Kidney (tissue), 14 donors: ENCODE measurements around the gene SMURF1. TPM values are rescaled to one million over a fixed set of nuclear protein-coding genes. Genes with fewer than 3 reads are reported as not detected.

Experiments used
- DNase-seq, 5 donors: peaks; one replicate each; pipeline ENCODE4 v3.0.0-alpha.2; 2013 to 2020
- FAIRE-seq: peaks from 2 replicates; lab custom pipeline; 2012; peaks lifted over from hg19 to GRCh38; lab: Jason Lieb, UNC
- H3K27ac ChIP-seq, 2 donors: one replicate each; pipeline ENCODE4 v1.7.0; 2013; ENCODE audit warnings: low read depth in 2 of 2, low read length in 2 of 2, inconsistent platforms in 1 of 2
- H3K27me3 ChIP-seq: one replicate; pipeline ENCODE4 v1.7.1; 2013; ENCODE audit warnings: low read length, inconsistent platforms; ENCODE audit not compliant: control insufficient read depth, insufficient read depth
- H3K36me3 ChIP-seq, 3 donors: one replicate each; pipeline versions ENCODE4 v1.7.0 to v1.7.1; 2013; ENCODE audit warnings: low read length in 3 of 3, control low read depth in 1 of 3, inconsistent platforms in 1 of 3; ENCODE audit not compliant: insufficient read depth in 3 of 3, control insufficient read depth in 2 of 3
- H3K4me1 ChIP-seq, 3 donors: one replicate each; pipeline versions ENCODE4 v1.7.0 to v1.7.1; 2013; ENCODE audit warnings: low read length in 3 of 3, inconsistent platforms in 1 of 3, low read depth in 1 of 3; ENCODE audit not compliant: control insufficient read depth in 2 of 3, insufficient read depth in 2 of 3
- H3K4me3 ChIP-seq, 3 donors: one replicate each; pipeline versions ENCODE4 v1.7.0 to v1.8.1; 2013; ENCODE audit warnings: low read length in 3 of 3, control low read depth in 1 of 3, inconsistent platforms in 1 of 3
- H3K9ac ChIP-seq, 3 donors: one replicate each; pipeline versions ENCODE4 v1.7.0 to v1.7.1; 2013; ENCODE audit warnings: low read length in 3 of 3, control low read depth in 1 of 3, inconsistent platforms in 1 of 3
- H3K9me3 ChIP-seq, 3 donors: one replicate each; pipeline versions ENCODE4 v1.7.0 to v1.7.1; 2013; ENCODE audit warnings: low read length in 3 of 3, control low read depth in 1 of 3, inconsistent platforms in 1 of 3; ENCODE audit not compliant: control insufficient read depth in 2 of 3, insufficient read depth in 1 of 3
- intact Hi-C: fragments of 100-400 bp; cut with DNase I; formaldehyde crosslinking; loops from one replicate; pipeline ENCODE4 v1.11.1; 2022
- polyA plus RNA-seq: library from polyadenylated mRNA; stranded (reverse); fragments of 350-450 nt; fragmentation: Illumina TruSeq; extraction: RNeasy Lipid Tissue Mini Kit (QIAGEN cat#74804); gene quantifications from one replicate; pipeline ENCODE4 v1.2.3, GENCODE V29; 2014; ENCODE audit warnings: low read depth, low replicate concordance; ENCODE audit not compliant: insufficient read depth
- total RNA-seq: library from RNA; stranded (reverse); fragmentation: NEBNext Ultra II Directional; extraction: Animal tissue kit (Norgen Biotek cat#: 25700); gene quantifications from one replicate; pipeline ENCODE4 v1.2.1, GENCODE V29; 2021
- TF ChIP-seq, protein P1 (sequence below): IDR thresholded peaks from 3 replicates; pipeline ENCODE4 v1.5.1; 2012; ENCODE audit warnings: mild to moderate bottlenecking, moderate library complexity, borderline replicate concordance; ENCODE audit not compliant: insufficient read depth; ENCODE audit errors: extremely low read depth
- donor health status: control.
- donor health status: control.
- donor health status: control.
- donor health status: control.
- donor health status: control.
- donor health status: DM: yes; HTN: yes; CAD: no.
- donor health status: Normal renal cell carcinoma (clear cell type).

Gene SMURF1
- total and polyA plus RNA-seq, 2 donors from 2014 or later, result 6.3 to 29.8 TPM

DNA sequence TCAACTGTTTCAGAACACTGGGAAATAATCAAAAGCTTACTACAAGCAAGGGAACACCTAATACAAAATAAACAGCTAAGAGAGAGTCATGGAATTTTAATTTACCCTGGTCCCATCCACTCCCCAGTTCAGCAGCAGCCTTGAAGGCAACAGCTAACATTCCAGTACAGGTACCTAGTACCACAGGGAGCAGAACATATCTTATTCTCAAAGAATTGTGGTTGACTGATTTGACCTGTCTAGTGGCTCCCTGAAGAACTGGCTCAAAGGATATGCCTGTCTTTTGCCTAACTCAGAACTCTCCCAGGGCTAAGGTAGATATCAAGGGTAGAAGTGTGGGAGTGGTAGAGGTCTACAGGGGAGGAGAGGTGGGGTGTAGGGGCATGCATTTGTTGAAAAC lies 32.3 kb downstream of the SMURF1 start:
- TF ChIP-seq, protein P1, sequence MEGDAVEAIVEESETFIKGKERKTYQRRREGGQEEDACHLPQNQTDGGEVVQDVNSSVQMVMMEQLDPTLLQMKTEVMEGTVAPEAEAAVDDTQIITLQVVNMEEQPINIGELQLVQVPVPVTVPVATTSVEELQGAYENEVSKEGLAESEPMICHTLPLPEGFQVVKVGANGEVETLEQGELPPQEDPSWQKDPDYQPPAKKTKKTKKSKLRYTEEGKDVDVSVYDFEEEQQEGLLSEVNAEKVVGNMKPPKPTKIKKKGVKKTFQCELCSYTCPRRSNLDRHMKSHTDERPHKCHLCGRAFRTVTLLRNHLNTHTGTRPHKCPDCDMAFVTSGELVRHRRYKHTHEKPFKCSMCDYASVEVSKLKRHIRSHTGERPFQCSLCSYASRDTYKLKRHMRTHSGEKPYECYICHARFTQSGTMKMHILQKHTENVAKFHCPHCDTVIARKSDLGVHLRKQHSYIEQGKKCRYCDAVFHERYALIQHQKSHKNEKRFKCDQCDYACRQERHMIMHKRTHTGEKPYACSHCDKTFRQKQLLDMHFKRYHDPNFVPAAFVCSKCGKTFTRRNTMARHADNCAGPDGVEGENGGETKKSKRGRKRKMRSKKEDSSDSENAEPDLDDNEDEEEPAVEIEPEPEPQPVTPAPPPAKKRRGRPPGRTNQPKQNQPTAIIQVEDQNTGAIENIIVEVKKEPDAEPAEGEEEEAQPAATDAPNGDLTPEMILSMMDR, result no peak
- H3K36me3 ChIP-seq, result no peaks in the 10 kb centered on the region
- intact Hi-C loops, result no loop called here
- peak overlapping the region in 1 of 2 donors; percentile 33 for H3K27ac ChIP-seq
- H3K4me3 ChIP-seq, result no peak overlapping the region
- H3K4me1 ChIP-seq, result peaks cover 0 to 21% (median 11%) of the 10 kb centered on the region in 3 donors
- FAIRE-seq (no peak), DNase-seq (no peak)
- no peaks in the 10 kb centered on the region for H3K27me3 ChIP-seq
- H3K9me3 ChIP-seq, result no peaks in the 10 kb centered on the region
- H3K9ac ChIP-seq, result no peak overlapping the region

DNA sequence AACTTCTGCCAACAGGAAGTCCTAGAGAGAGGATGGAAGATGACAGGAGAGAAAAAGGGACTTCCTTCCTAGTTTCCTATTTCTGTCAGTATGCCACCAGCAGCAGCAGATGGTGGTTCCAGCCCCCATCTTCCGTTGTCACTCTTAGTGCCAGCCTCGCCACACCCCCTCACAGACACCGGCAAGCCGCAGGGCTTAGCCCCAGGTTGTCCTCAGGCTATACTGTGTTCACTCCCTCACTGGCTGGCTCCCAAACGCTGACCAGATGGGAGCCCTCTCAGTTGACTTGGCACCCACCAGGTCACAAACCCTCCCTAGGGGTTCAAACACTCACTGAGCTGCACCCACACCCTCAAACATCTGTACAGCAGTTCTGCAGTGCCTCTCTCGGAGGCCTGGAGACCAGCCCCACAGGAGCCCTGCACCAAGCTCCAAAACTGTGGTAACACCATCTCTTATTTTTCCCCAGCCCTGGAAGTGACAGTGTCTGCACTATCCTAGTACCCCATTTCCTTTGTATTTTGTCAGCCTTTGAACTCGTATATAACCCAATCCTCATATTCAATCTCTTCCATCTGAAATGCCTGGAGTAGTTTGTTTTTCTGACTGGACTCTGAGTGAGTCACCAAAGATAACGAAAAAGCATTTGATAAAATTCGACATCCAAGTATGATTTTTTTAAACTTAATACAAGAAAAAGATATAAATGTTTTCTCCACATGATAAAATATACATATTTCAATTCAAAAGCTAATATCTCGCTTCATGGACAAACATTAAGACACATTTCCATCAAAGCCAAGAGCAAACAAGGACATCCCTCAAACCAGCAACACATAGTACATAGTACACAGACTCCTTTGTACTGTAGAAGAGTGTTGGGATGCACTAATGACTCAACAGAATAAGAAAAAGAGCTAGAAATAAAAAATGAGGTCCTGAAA lies 34.5 kb downstream of the SMURF1 start:
- Histone ChIP-seq H3K4me1 (peaks cover 0 to 27% (median 18%) of the 10 kb centered on the region in 3 donors), H3K9me3 (no peaks in the 10 kb centered on the region), H3K9ac (no peak overlapping the region), H3K27me3 (no peaks in the 10 kb centered on the region), H3K36me3 (no peaks in the 10 kb centered on the region), H3K4me3 (no peak overlapping the region), H3K27ac (peak overlapping the region in 1 of 2 donors; percentile 1)
- FAIRE-seq (no peak), DNase-seq (no peak)
- intact Hi-C loops, result no loop called here
- TF ChIP-seq, protein P1, result no peak

GRCh38 chr7:99108613-99109012 lies 35.3 kb downstream of the SMURF1 start:
- no peak overlapping the region for H3K4me3 ChIP-seq
- intact Hi-C loops, result no loop called here
- H3K27me3 ChIP-seq, result no peaks in the 10 kb centered on the region
- FAIRE-seq (no peak), DNase-seq (no peak)
- TF ChIP-seq, protein P1, result no peak
- H3K9ac ChIP-seq, result no peak overlapping the region
- H3K36me3 ChIP-seq, result no peaks in the 10 kb centered on the region
- H3K9me3 ChIP-seq, result no peaks in the 10 kb centered on the region
- peak overlapping the region in 1 of 2 donors; percentile 1 for H3K27ac ChIP-seq
- H3K4me1 ChIP-seq, result peaks cover 0 to 27% (median 20%) of the 10 kb centered on the region in 3 donors
